Ammon's horn (tissue), 1 donor: ENCODE data around the gene CD22.

ENCODE experiments used
- DNase-seq: peaks from one replicate; pipeline ENCODE4 v3.0.0-alpha.2; 2016; ENCODE audit warnings: low spot score

Gene CD22

GRCh38 chr19:35295792-35296462, 33.1 kb upstream of the CD22 start:
- DNase-seq = no peak

- no peak for DNase-seq
These were observed 32.1 kb upstream of the CD22 start for GRCh38 chr19:35296644-35297514.

GRCh38 chr19:35297515-35297848, 31.5 kb upstream of the CD22 start:
- no peak for DNase-seq

- DNase-seq = no peak
These were observed 31.1 kb upstream of the CD22 start for GRCh38 chr19:35297922-35298321.

- DNase-seq = no peak
These were observed 30.4 kb upstream of the CD22 start for GRCh38 chr19:35298561-35298972.

- peak; percentile 70 for DNase-seq
These were observed 29.3 kb upstream of the CD22 start for GRCh38 chr19:35299523-35300338.

- DNase-seq = no peak
These were observed 28.7 kb upstream of the CD22 start for GRCh38 chr19:35300339-35300649.

GRCh38 chr19:35301961-35302360, 27.0 kb upstream of the CD22 start:
- DNase-seq = no peak

- no peak for DNase-seq
These were observed 26.5 kb upstream of the CD22 start for GRCh38 chr19:35302446-35302845.

GRCh38 chr19:35303357-35303915, 25.6 kb upstream of the CD22 start:
- DNase-seq = no peak

GRCh38 chr19:35304036-35304435, 25.0 kb upstream of the CD22 start:
- no peak for DNase-seq

- DNase-seq = no peak
These were observed 23.8 kb upstream of the CD22 start for GRCh38 chr19:35305181-35305580.

GRCh38 chr19:35306473-35307246, 22.3 kb upstream of the CD22 start:
- DNase-seq = no peak

GRCh38 chr19:35307931-35308330, 21.1 kb upstream of the CD22 start:
- DNase-seq = no peak

GRCh38 chr19:35308910-35309309, 20.1 kb upstream of the CD22 start:
- DNase-seq = no peak

- DNase-seq = no peak
These were observed 19.3 kb upstream of the CD22 start for GRCh38 chr19:35309481-35310279.

GRCh38 chr19:35310331-35310730, 18.7 kb upstream of the CD22 start:
- no peak for DNase-seq

- DNase-seq = no peak
These were observed 18.0 kb upstream of the CD22 start for GRCh38 chr19:35310811-35311465.

- no peak for DNase-seq
These were observed 16.9 kb upstream of the CD22 start for GRCh38 chr19:35311901-35312665.

GRCh38 chr19:35313587-35313986, 15.4 kb upstream of the CD22 start:
- DNase-seq = no peak
